ENCODE results near the gene PRRC2C.

The PRRC2C gene

GRCh38 chr1:171581766-171582165 is 96.4 kb downstream of the PRRC2C start:
- Histone ChIP-seq H3K4ac (ENCODE audit: low read depth, low read length) (no peak overlapping the region), H3K79me2 (ENCODE audit: control insufficient read depth, insufficient read depth, low read length) (no peaks in the 10 kb centered on the region), H3K79me1 (ENCODE audit: low read length) (no peaks in the 10 kb centered on the region), H3K36me3 (ENCODE audit: control insufficient read depth, insufficient read depth, low read length) (peaks cover 4% of the 10 kb centered on the region), H3K4me2 (ENCODE audit: low read length) (no peak overlapping the region), H2BK15ac (replicated peaks; ENCODE audit: low read depth) (no peak overlapping the region), H4K8ac (ENCODE audit: low read depth, low read length) (no peak overlapping the region), H2AK5ac (ENCODE audit: low read length) (no peak overlapping the region), H3K18ac (ENCODE audit: low read length) (no peak overlapping the region), H2BK120ac (ENCODE audit: low read depth, low read length) (no peak overlapping the region), H3K4me1 (ENCODE audit: control insufficient read depth, low read depth, low read length) (no peaks in the 10 kb centered on the region), H3K4me3 (ENCODE audit: low read length) (no peak overlapping the region), H4K5ac (ENCODE audit: low read length) (no peak overlapping the region), H3K9ac (ENCODE audit: low read length) (no peak overlapping the region), H3K23ac (ENCODE audit: low read length) (no peak overlapping the region), H3K27me3 (ENCODE audit: insufficient read depth, low read length, poor library complexity) (no peaks in the 10 kb centered on the region), H3K56ac (ENCODE audit: low read length) (no peak overlapping the region), H2BK5ac (ENCODE audit: low read length) (no peak overlapping the region), H3K27ac (ENCODE audit: low read depth, low read length) (no peak overlapping the region)
- DNase-seq, result no peak

- no peak overlapping the region for H2BK120ac ChIP-seq (ENCODE audit: low read depth, low read length)
- no peaks in the 10 kb centered on the region for H3K27me3 ChIP-seq (ENCODE audit: insufficient read depth, low read length, poor library complexity)
- peaks cover 4% of the 10 kb centered on the region for H3K36me3 ChIP-seq (ENCODE audit: control insufficient read depth, insufficient read depth, low read length)
- H3K4me1 ChIP-seq (ENCODE audit: control insufficient read depth, low read depth, low read length), result no peaks in the 10 kb centered on the region
- H2BK5ac ChIP-seq (ENCODE audit: low read length), result no peak overlapping the region
- no peak overlapping the region for H2AK5ac ChIP-seq (ENCODE audit: low read length)
- no peaks in the 10 kb centered on the region for H3K79me2 ChIP-seq (ENCODE audit: control insufficient read depth, insufficient read depth, low read length)
- no peak overlapping the region for H2BK15ac ChIP-seq (replicated peaks; ENCODE audit: low read depth)
- H3K4ac ChIP-seq (ENCODE audit: low read depth, low read length), result no peak overlapping the region
- no peak overlapping the region for H3K18ac ChIP-seq (ENCODE audit: low read length)
- no peak overlapping the region for H3K9ac ChIP-seq (ENCODE audit: low read length)
- H3K23ac ChIP-seq (ENCODE audit: low read length), result no peak overlapping the region
- no peaks in the 10 kb centered on the region for H3K79me1 ChIP-seq (ENCODE audit: low read length)
- H4K8ac ChIP-seq (ENCODE audit: low read depth, low read length), result no peak overlapping the region
- DNase-seq, result no peak
- H3K27ac ChIP-seq (ENCODE audit: low read depth, low read length), result no peak overlapping the region
- H3K56ac ChIP-seq (ENCODE audit: low read length), result no peak overlapping the region
- no peak overlapping the region for H3K4me2 ChIP-seq (ENCODE audit: low read length)
- H4K5ac ChIP-seq (ENCODE audit: low read length), result no peak overlapping the region
- no CpG with 5 or more reads among the region's 2 CpGs for WGBS (ENCODE audit: extremely low coverage, insufficient coverage, low lambda C conversion rate)
- H3K4me3 ChIP-seq (ENCODE audit: low read length), result no peak overlapping the region
These were observed 97.3 kb downstream of the PRRC2C start for GRCh38 chr1:171582589-171582988.

GRCh38 chr1:171583591-171584201 is 98.4 kb downstream of the PRRC2C start:
- no peak overlapping the region for H4K8ac ChIP-seq (ENCODE audit: low read depth, low read length)
- H3K27me3 ChIP-seq (ENCODE audit: insufficient read depth, low read length, poor library complexity), result no peaks in the 10 kb centered on the region
- no peak overlapping the region for H3K4ac ChIP-seq (ENCODE audit: low read depth, low read length)
- no peak overlapping the region for H3K56ac ChIP-seq (ENCODE audit: low read length)
- no peak overlapping the region for H3K9ac ChIP-seq (ENCODE audit: low read length)
- no peak overlapping the region for H2BK5ac ChIP-seq (ENCODE audit: low read length)
- H2BK15ac ChIP-seq (replicated peaks; ENCODE audit: low read depth), result no peak overlapping the region
- no peak overlapping the region for H3K4me2 ChIP-seq (ENCODE audit: low read length)
- WGBS (ENCODE audit: extremely low coverage, insufficient coverage, low lambda C conversion rate), result no CpG with 5 or more reads among the region's 1 CpG
- no peaks in the 10 kb centered on the region for H3K79me1 ChIP-seq (ENCODE audit: low read length)
- no peak for DNase-seq
- no peaks in the 10 kb centered on the region for H3K4me1 ChIP-seq (ENCODE audit: control insufficient read depth, low read depth, low read length)
- no peak overlapping the region for H3K18ac ChIP-seq (ENCODE audit: low read length)
- H3K27ac ChIP-seq (ENCODE audit: low read depth, low read length), result no peak overlapping the region
- no peaks in the 10 kb centered on the region for H3K79me2 ChIP-seq (ENCODE audit: control insufficient read depth, insufficient read depth, low read length)
- no peak overlapping the region for H4K5ac ChIP-seq (ENCODE audit: low read length)
- peaks cover 4% of the 10 kb centered on the region for H3K36me3 ChIP-seq (ENCODE audit: control insufficient read depth, insufficient read depth, low read length)
- no peak overlapping the region for H2BK120ac ChIP-seq (ENCODE audit: low read depth, low read length)
- no peak overlapping the region for H2AK5ac ChIP-seq (ENCODE audit: low read length)
- H3K23ac ChIP-seq (ENCODE audit: low read length), result no peak overlapping the region
- no peak overlapping the region for H3K4me3 ChIP-seq (ENCODE audit: low read length)

GRCh38 chr1:171585715-171586114 is 100.4 kb downstream of the PRRC2C start:
- Histone ChIP-seq H2BK120ac (ENCODE audit: low read depth, low read length) (no peak overlapping the region), H3K36me3 (ENCODE audit: control insufficient read depth, insufficient read depth, low read length) (peaks cover 10% of the 10 kb centered on the region), H3K18ac (ENCODE audit: low read length) (no peak overlapping the region), H2BK15ac (replicated peaks; ENCODE audit: low read depth) (no peak overlapping the region), H3K27ac (ENCODE audit: low read depth, low read length) (no peak overlapping the region), H3K4ac (ENCODE audit: low read depth, low read length) (no peak overlapping the region), H3K9ac (ENCODE audit: low read length) (no peak overlapping the region), H3K4me3 (ENCODE audit: low read length) (no peak overlapping the region), H2AK5ac (ENCODE audit: low read length) (no peak overlapping the region), H3K27me3 (ENCODE audit: insufficient read depth, low read length, poor library complexity) (no peaks in the 10 kb centered on the region), H4K8ac (ENCODE audit: low read depth, low read length) (no peak overlapping the region), H4K5ac (ENCODE audit: low read length) (no peak overlapping the region), H2BK5ac (ENCODE audit: low read length) (no peak overlapping the region), H3K23ac (ENCODE audit: low read length) (no peak overlapping the region), H3K79me1 (ENCODE audit: low read length) (no peaks in the 10 kb centered on the region), H3K4me2 (ENCODE audit: low read length) (no peak overlapping the region), H3K56ac (ENCODE audit: low read length) (no peak overlapping the region), H3K4me1 (ENCODE audit: control insufficient read depth, low read depth, low read length) (no peaks in the 10 kb centered on the region), H3K79me2 (ENCODE audit: control insufficient read depth, insufficient read depth, low read length) (no peaks in the 10 kb centered on the region)
- WGBS (ENCODE audit: extremely low coverage, insufficient coverage, low lambda C conversion rate), result no CpG with 5 or more reads among the region's 9 CpGs
- DNase-seq, result no peak

GRCh38 chr1:171588230-171588629 is 102.9 kb downstream of the PRRC2C start:
- no peak overlapping the region for H2BK5ac ChIP-seq (ENCODE audit: low read length)
- no peaks in the 10 kb centered on the region for H3K79me2 ChIP-seq (ENCODE audit: control insufficient read depth, insufficient read depth, low read length)
- no peak overlapping the region for H3K23ac ChIP-seq (ENCODE audit: low read length)
- no peaks in the 10 kb centered on the region for H3K4me1 ChIP-seq (ENCODE audit: control insufficient read depth, low read depth, low read length)
- H3K4me3 ChIP-seq (ENCODE audit: low read length), result no peak overlapping the region
- H3K27ac ChIP-seq (ENCODE audit: low read depth, low read length), result no peak overlapping the region
- H2AK5ac ChIP-seq (ENCODE audit: low read length), result no peak overlapping the region
- no peak overlapping the region for H3K56ac ChIP-seq (ENCODE audit: low read length)
- no peak overlapping the region for H4K8ac ChIP-seq (ENCODE audit: low read depth, low read length)
- no CpG with 5 or more reads among the region's 2 CpGs for WGBS (ENCODE audit: extremely low coverage, insufficient coverage, low lambda C conversion rate)
- no peak overlapping the region for H4K5ac ChIP-seq (ENCODE audit: low read length)
- no peak overlapping the region for H3K4me2 ChIP-seq (ENCODE audit: low read length)
- H2BK15ac ChIP-seq (replicated peaks; ENCODE audit: low read depth), result no peak overlapping the region
- no peak overlapping the region for H3K9ac ChIP-seq (ENCODE audit: low read length)
- DNase-seq, result no peak
- H3K36me3 ChIP-seq (ENCODE audit: control insufficient read depth, insufficient read depth, low read length), result peaks cover 17% of the 10 kb centered on the region
- H3K79me1 ChIP-seq (ENCODE audit: low read length), result no peaks in the 10 kb centered on the region
- no peak overlapping the region for H3K18ac ChIP-seq (ENCODE audit: low read length)
- no peak overlapping the region for H2BK120ac ChIP-seq (ENCODE audit: low read depth, low read length)
- H3K4ac ChIP-seq (ENCODE audit: low read depth, low read length), result no peak overlapping the region
- no peaks in the 10 kb centered on the region for H3K27me3 ChIP-seq (ENCODE audit: insufficient read depth, low read length, poor library complexity)

GRCh38 chr1:171590022-171590421 is 104.7 kb downstream of the PRRC2C start:
- Histone ChIP-seq H3K36me3 (ENCODE audit: control insufficient read depth, insufficient read depth, low read length) (peaks cover 15% of the 10 kb centered on the region), H3K27ac (ENCODE audit: low read depth, low read length) (no peak overlapping the region)
- WGBS (ENCODE audit: extremely low coverage, insufficient coverage, low lambda C conversion rate), result no CpG with 5 or more reads among the region's 1 CpG

More at GRCh38 chr1:171590022-171590421, 104.7 kb downstream of the PRRC2C start:
- Histone ChIP-seq H4K5ac (ENCODE audit: low read length) (no peak overlapping the region), H2BK5ac (ENCODE audit: low read length) (no peak overlapping the region), H3K79me1 (ENCODE audit: low read length) (no peaks in the 10 kb centered on the region), H2BK15ac (replicated peaks; ENCODE audit: low read depth) (no peak overlapping the region), H3K4me3 (ENCODE audit: low read length) (no peak overlapping the region), H3K27me3 (ENCODE audit: insufficient read depth, low read length, poor library complexity) (no peaks in the 10 kb centered on the region), H3K18ac (ENCODE audit: low read length) (no peak overlapping the region), H3K4ac (ENCODE audit: low read depth, low read length) (no peak overlapping the region), H3K23ac (ENCODE audit: low read length) (no peak overlapping the region), H3K4me2 (ENCODE audit: low read length) (no peak overlapping the region), H2AK5ac (ENCODE audit: low read length) (no peak overlapping the region), H2BK120ac (ENCODE audit: low read depth, low read length) (no peak overlapping the region), H3K4me1 (ENCODE audit: control insufficient read depth, low read depth, low read length) (no peaks in the 10 kb centered on the region), H4K8ac (ENCODE audit: low read depth, low read length) (no peak overlapping the region), H3K9ac (ENCODE audit: low read length) (no peak overlapping the region), H3K56ac (ENCODE audit: low read length) (no peak overlapping the region), H3K79me2 (ENCODE audit: control insufficient read depth, insufficient read depth, low read length) (no peaks in the 10 kb centered on the region)
- no peak for DNase-seq
